Glutamatergic neuron (in vitro differentiated cells): ENCODE results near the gene MGST2. TPM values are rescaled to one million over a fixed set of nuclear protein-coding genes. Genes with fewer than 3 reads are reported as not detected.
A peak's percentile ranks its signal among the peaks of the same experiment; 100 is the strongest.

Experiments
- DNase-seq: peaks from one replicate; pipeline ENCODE4 v3.0.0; 2022
- H3K27ac Mint-ChIP-seq: one replicate; pipeline ENCODE4 v1.8.0; 2020; ENCODE audit warnings: mild to moderate bottlenecking, mixed read lengths, inconsistent platforms; ENCODE audit not compliant: unreplicated experiment
- H3K27me3 Mint-ChIP-seq: one replicate; pipeline ENCODE4 v1.8.0; 2020; ENCODE audit warnings: mild to moderate bottlenecking, moderate library complexity, mixed read lengths, inconsistent platforms; ENCODE audit not compliant: unreplicated experiment
- H3K36me3 Mint-ChIP-seq: one replicate; pipeline ENCODE4 v1.8.0; 2020; ENCODE audit warnings: mild to moderate bottlenecking, mixed read lengths, inconsistent platforms; ENCODE audit not compliant: unreplicated experiment
- H3K4me1 Mint-ChIP-seq: one replicate; pipeline ENCODE4 v1.8.0; 2020; ENCODE audit warnings: mild to moderate bottlenecking, low read depth, mixed read lengths, inconsistent platforms; ENCODE audit not compliant: unreplicated experiment
- H3K4me3 Mint-ChIP-seq: one replicate; pipeline ENCODE4 v1.8.0; 2020; ENCODE audit warnings: mild to moderate bottlenecking, mixed read lengths, inconsistent platforms; ENCODE audit not compliant: unreplicated experiment
- H3K9me3 Mint-ChIP-seq: one replicate; pipeline ENCODE4 v1.8.0; 2020; ENCODE audit warnings: mild to moderate bottlenecking, moderate library complexity, mixed read lengths, inconsistent platforms; ENCODE audit not compliant: unreplicated experiment
- CTCF ChIP-seq: fragments of 200-600 bp; sonication (generic); IDR thresholded peaks from one replicate; pipeline ENCODE4 v1.5.0; 2021; ENCODE audit not compliant: partially characterized antibody, unreplicated experiment
- total RNA-seq: library from RNA; stranded (reverse); fragmentation: NEBNext Ultra II Directional; extraction: Animal tissue kit (Norgen Biotek cat#: 25700); gene quantifications from one replicate; pipeline ENCODE4 v1.2.1, GENCODE V29; 2021; ENCODE audit not compliant: unreplicated experiment

The MGST2 gene
- total RNA-seq, 1 donor from 2014 or later = 6.9 TPM

- DNase-seq = no peak
- H3K4me3 Mint-ChIP-seq = no peak overlapping the region
- peaks cover 15% of the 10 kb centered on the region for H3K36me3 Mint-ChIP-seq
- peaks cover 3% of the 10 kb centered on the region for H3K9me3 Mint-ChIP-seq
- H3K4me1 Mint-ChIP-seq = no peaks in the 10 kb centered on the region
- H3K27me3 Mint-ChIP-seq = peaks cover 2% of the 10 kb centered on the region
- H3K27ac Mint-ChIP-seq = no peak overlapping the region
- no peak for TF ChIP-seq CTCF
Observed at GRCh38 chr4:139686988-139687387, 21.4 kb downstream of the MGST2 start.

- no peak for DNase-seq
- H3K9me3 Mint-ChIP-seq = no peaks in the 10 kb centered on the region
- TF ChIP-seq CTCF = no peak
- no peak overlapping the region for H3K27ac Mint-ChIP-seq
- H3K27me3 Mint-ChIP-seq = no peaks in the 10 kb centered on the region
- H3K4me3 Mint-ChIP-seq = no peak overlapping the region
- peaks cover 8% of the 10 kb centered on the region for H3K36me3 Mint-ChIP-seq
- H3K4me1 Mint-ChIP-seq = peaks cover 4% of the 10 kb centered on the region
Observed at GRCh38 chr4:139689093-139689722, 23.6 kb downstream of the MGST2 start.

- no peak overlapping the region for H3K27ac Mint-ChIP-seq
Observed at GRCh38 chr4:139690419-139690818, 24.8 kb downstream of the MGST2 start.

GRCh38 chr4:139692309-139693012 is 26.8 kb downstream of the MGST2 start:
- Mint-ChIP-seq H3K36me3 (no peaks in the 10 kb centered on the region), H3K27me3 (no peaks in the 10 kb centered on the region), H3K9me3 (peaks cover 2% of the 10 kb centered on the region), H3K4me3 (no peak overlapping the region), H3K4me1 (peaks cover 4% of the 10 kb centered on the region), H3K27ac (no peak overlapping the region)
- no peak for TF ChIP-seq CTCF
- peak; percentile 19 for DNase-seq

More at GRCh38 chr4:139690419-139690818, 24.8 kb downstream of the MGST2 start:
- no peaks in the 10 kb centered on the region for H3K27me3 Mint-ChIP-seq
- no peak overlapping the region for H3K4me3 Mint-ChIP-seq
- peaks cover 4% of the 10 kb centered on the region for H3K4me1 Mint-ChIP-seq
- peaks cover 1% of the 10 kb centered on the region for H3K36me3 Mint-ChIP-seq
- H3K9me3 Mint-ChIP-seq = no peaks in the 10 kb centered on the region
- no peak for TF ChIP-seq CTCF
- no peak for DNase-seq

- Mint-ChIP-seq H3K9me3 (peaks cover 2% of the 10 kb centered on the region), H3K4me1 (peaks cover 4% of the 10 kb centered on the region), H3K4me3 (no peak overlapping the region), H3K36me3 (no peaks in the 10 kb centered on the region), H3K27me3 (no peaks in the 10 kb centered on the region), H3K27ac (no peak overlapping the region)
- DNase-seq = no peak
- no peak for TF ChIP-seq CTCF
Observed at GRCh38 chr4:139694522-139695107, 29.0 kb downstream of the MGST2 start.
